GM12878 (cell line): Measurements from ENCODE around the gene ATP7B. TPM values are rescaled to one million over a fixed set of nuclear protein-coding genes. Genes with fewer than 3 reads are reported as not detected.

ENCODE experiments used
- ATAC-seq: fragments of 200-7000 bp; cut with Tn5 transposase; 3 replicates; pipeline ENCODE4 v1.9.1; 2020; ENCODE audit warnings: mild to moderate bottlenecking, moderate library complexity
- BruUV-seq: library from RNA; stranded (reverse); fragments of 400-500 nt; replicated peaks from 2 replicates; lab custom pipeline; 2021; lab: Mats Ljungman, UMichigan
- CTCF ChIA-PET: fragments of 300-600 bp; sonication (Branson Sonifier 250); formaldehyde crosslinking; extraction: SDS; loops from one replicate; lab custom pipeline; 2021; ENCODE audit warnings: inconsistent platforms; lab: Yijun Ruan, JAX
- POLR2A ChIA-PET: fragments of 350-600 bp; formaldehyde crosslinking; extraction: SDS; loops from one replicate; lab custom pipeline; 2021; ENCODE audit warnings: inconsistent platforms; lab: Charles Lee
- RAD21 ChIA-PET: fragments of 300-600 bp; sonication (Branson Sonifier 250); formaldehyde crosslinking; loops from one replicate; lab custom pipeline; 2023; ENCODE audit warnings: antibody characterized with exemption; ENCODE audit not compliant: unreplicated experiment; lab: Charles Lee
- SMC1A ChIA-PET: fragments of 300-600 bp; sonication (Branson Sonifier 250); formaldehyde crosslinking; loops from one replicate; lab custom pipeline; 2023; ENCODE audit not compliant: unreplicated experiment, uncharacterized antibody; lab: Charles Lee
- DNase-seq: peaks from one replicate; pipeline ENCODE4 v3.0.0-alpha.2; 2011; ENCODE audit warnings: low read depth, low spot score
- FAIRE-seq: peaks from 3 replicates; lab custom pipeline; 2011; peaks lifted over from hg19 to GRCh38; lab: Jason Lieb, UNC
- H2AFZ ChIP-seq: 2 replicates; pipeline ENCODE4 v1.6.0; 2011; ENCODE audit warnings: low read depth, low read length, control low read depth; ENCODE audit not compliant: control insufficient read depth
- H3K27ac ChIP-seq: 2 replicates; pipeline ENCODE4 v1.5.1; 2011; ENCODE audit warnings: control low read depth; ENCODE audit not compliant: control insufficient read depth, insufficient read depth
- H3K27me3 ChIP-seq, 2 experiments: replicated peaks in 1 of 2; 2 replicates each; pipeline versions ENCODE4 v1.6.0 to v1.6.1; 2011; ENCODE audit warnings: low read length in 1 of 2; ENCODE audit not compliant: control insufficient read depth in 2 of 2, insufficient read depth in 2 of 2
- H3K36me3 ChIP-seq, 2 experiments: 2 replicates each; pipeline ENCODE4 v1.5.1; 2011; ENCODE audit warnings: low read length in 1 of 2; ENCODE audit not compliant: control insufficient read depth in 2 of 2, insufficient read depth in 2 of 2
- H3K4me1 ChIP-seq: 2 replicates; pipeline ENCODE4 v1.6.1; 2011; ENCODE audit warnings: mild to moderate bottlenecking, low read length, moderate library complexity, mixed read lengths; ENCODE audit not compliant: control insufficient read depth, insufficient read depth
- H3K4me2 ChIP-seq: 2 replicates; pipeline ENCODE4 v1.6.0; 2011; ENCODE audit warnings: control low read depth; ENCODE audit not compliant: control insufficient read depth, insufficient read depth
- H3K4me3 ChIP-seq: fragments of 200-600 bp; sonication (generic); 2 replicates; pipeline ENCODE4 v1.5.1; 2016
- H3K79me2 ChIP-seq: 2 replicates; pipeline ENCODE4 v1.6.0; 2011; ENCODE audit warnings: low read length; ENCODE audit not compliant: control insufficient read depth, insufficient read depth
- H3K9ac ChIP-seq: 2 replicates; pipeline ENCODE4 v1.8.0; 2011; ENCODE audit warnings: low read length, control low read depth, mixed read lengths; ENCODE audit not compliant: control insufficient read depth, insufficient read depth
- H3K9me3 ChIP-seq: replicated peaks from 3 replicates; pipeline ENCODE4 v1.5.1; 2011; ENCODE audit warnings: mild to moderate bottlenecking, low read length; ENCODE audit not compliant: control insufficient read depth, insufficient read depth
- H4K20me1 ChIP-seq: 2 replicates; pipeline ENCODE4 v1.6.0; 2011; ENCODE audit not compliant: control insufficient read depth, insufficient read depth
- CHD1 ChIP-seq: IDR thresholded peaks from 2 replicates; pipeline ENCODE4 v1.6.1; 2012; ENCODE audit warnings: low read depth, low read length, improper control_type of control experiment
- ESRRA ChIP-seq: IDR thresholded peaks from 2 replicates; pipeline ENCODE4 v1.6.1; 2012; ENCODE audit warnings: mild to moderate bottlenecking, low read length, improper control_type of control experiment
- FOXM1 ChIP-seq: IDR thresholded peaks from 2 replicates; pipeline ENCODE4 v1.6.1; 2012; ENCODE audit warnings: low read depth, mild to moderate bottlenecking, inconsistent platforms, low read length, moderate library complexity
- MYB ChIP-seq: fragments of 150-350 bp; IDR thresholded peaks from 2 replicates; pipeline ENCODE4 v1.6.1; 2014; ENCODE audit warnings: mild to moderate bottlenecking, low read depth, low read length, borderline replicate concordance
- MYC ChIP-seq: IDR thresholded peaks from 2 replicates; pipeline ENCODE4 v1.6.1; 2011; ENCODE audit warnings: mild to moderate bottlenecking, low read length, moderate library complexity, inconsistent platforms; ENCODE audit not compliant: insufficient read depth, insufficient replicate concordance, insufficient read length, severe bottlenecking
- NFXL1 ChIP-seq: fragments of 450-650 bp; IDR thresholded peaks from 2 replicates; pipeline ENCODE4 v1.6.1; 2017; ENCODE audit warnings: antibody characterized with exemption, mild to moderate bottlenecking, borderline replicate concordance
- RBBP5 ChIP-seq: fragments of 200-600 bp; sonication (generic); conservative IDR thresholded peaks from 2 replicates; pipeline ENCODE4 v1.6.1; 2016
- RCOR1 ChIP-seq: conservative IDR thresholded peaks from 2 replicates; pipeline ENCODE4 v1.6.1; 2012; ENCODE audit warnings: low read depth, low read length, improper control_type of control experiment
- SMAD1 ChIP-seq: fragments of 450-650 bp; IDR thresholded peaks from 2 replicates; pipeline ENCODE4 v1.6.1; 2018; ENCODE audit warnings: mild to moderate bottlenecking, low read depth; ENCODE audit not compliant: partially characterized antibody
- SMC3 ChIP-seq: IDR thresholded peaks from 2 replicates; pipeline ENCODE4 v1.6.1; 2011; ENCODE audit warnings: low read length, improper control_type of control experiment, borderline replicate concordance
- WGBS: methylation state at CpG from one replicate; pipeline ENCODE4 v1.1.6; 2016; ENCODE audit warnings: low lambda C conversion rate; ENCODE audit not compliant: insufficient replicate concordance, insufficient coverage; ENCODE audit errors: missing lambda C conversion rate; 5-methylcytosine and 5-hydroxymethylcytosine counted together
- in situ Hi-C: fragments of 300-500 bp; cut with MboI; formaldehyde crosslinking; loops from 9 replicates; pipeline ENCODE4 v1.14.3; 2018; ENCODE audit warnings: mixed read lengths
- intact Hi-C: fragments of 100-400 bp; cut with micrococcal nuclease; formaldehyde crosslinking; loops from one replicate; pipeline ENCODE4 v1.14.2; 2022; ENCODE audit not compliant: unreplicated experiment
- polyA plus RNA-seq, 11 experiments: library from polyadenylated mRNA; depleted of rRNA in 4 of 11; unstranded in 6 of 11; stranded (reverse) in 5 of 11; fragments of >200 nt; fragmentation: Nextera tagmentation in 4 of 11; fragmentation: Illumina TruSeq in 1 of 11; extraction: Ambion mirVana in 4 of 11; extraction: Trizol in 1 of 11; gene quantifications; 1 replicate in 1 of 11; 2 replicates in 10 of 11; pipeline versions ENCODE4 v1.2.1 to v1.2.3, GENCODE V29; 2011 to 2016; ENCODE audit warnings: inconsistent platforms in 2 of 11, missing spikeins in 2 of 11, low read depth in 1 of 11
- total RNA-seq, 4 experiments: library from RNA; depleted of rRNA in 3 of 4; stranded (reverse); fragments of >200 nt in 3 of 4; fragmentation: Illumina TruSeq in 1 of 4; extraction: Trizol in 1 of 4; gene quantifications; 2 replicates each; pipeline versions ENCODE4 v1.2.1 to v1.2.3, GENCODE V29; 2013 to 2021

ATP7B gene
- total and polyA plus RNA-seq, 10 of the 15 experiments (the other 5 are each of a cell fraction or from before 2014, with no cell fraction given), result under 0.01 to 1.1 (median 0.06) TPM; not detected in 2

- POLR2A ChIA-PET, result interaction anchor here (0.8 kb wide), 1 partner anchor 11 kb away, joined by 4 read pairs; no protein-coding TSS in a partner anchor
- H4K20me1 ChIP-seq, result no peaks in the 10 kb centered on the region; the same call in 1 of the 2 replicates
- no peak for FAIRE-seq
- in situ Hi-C loops (no loop called here), intact Hi-C loops (no loop called here)
- no peak for DNase-seq
- H3K9me3 ChIP-seq, result no peaks in the 10 kb centered on the region
- no peaks in the 10 kb centered on the region for H3K79me2 ChIP-seq
- no peak overlapping the region for H3K4me2 ChIP-seq
- no peak overlapping the region for H3K27ac ChIP-seq
- 18% methylated on average over 10 of the region's 10 CpGs for WGBS
- no peaks in the 10 kb centered on the region for H3K36me3 ChIP-seq
- no peak for ATAC-seq
- H2AFZ ChIP-seq, result no peak overlapping the region
- CTCF ChIA-PET, result interaction anchor here (0.6 to 1.1 kb wide), 5 partner anchors 27 to 204 kb away, joined by 3 to 6 read pairs (median 3); no protein-coding TSS in a partner anchor
- H3K4me1 ChIP-seq, result no peaks in the 10 kb centered on the region
- H3K9ac ChIP-seq, result no peak overlapping the region
- TF ChIP-seq MYC, result no peak
- TF ChIP-seq RBBP5, result no peak
- TF ChIP-seq SMAD1, result no peak
- no peak for TF ChIP-seq CHD1
- no peak for TF ChIP-seq NFXL1
- TF ChIP-seq RCOR1, result no peak
- TF ChIP-seq MYB, result no peak
- no peak for TF ChIP-seq FOXM1
- TF ChIP-seq SMC3, result no peak
- TF ChIP-seq ESRRA, result no peak
- H3K4me3 ChIP-seq, result no peak overlapping the region
- H3K27me3 ChIP-seq, result peaks cover 2 to 18% of the 10 kb centered on the region in 2 experiments
- RAD21 ChIA-PET, result interaction anchor here (1.3 kb wide), 1 partner anchor 109 kb away, joined by 4 read pairs; no protein-coding TSS in a partner anchor
- SMC1A ChIA-PET, result interaction anchor here (0.6 to 2.5 kb wide), 5 partner anchors 9 to 205 kb away, joined by 3 to 9 read pairs (median 3); partner anchors contain the start of gene TMEM272
- BruUV-seq, result no TSS peak
These were observed 88.3 kb downstream of the ATP7B start for GRCh38 chr13:51922771-51923480.
